H1 (cell line): ENCODE data around the gene ZYX. TPM values are rescaled to one million over a fixed set of nuclear protein-coding genes. Genes with fewer than 3 reads are reported as not detected.
A peak's percentile ranks its signal among the peaks of the same experiment; 100 is the strongest.

Experiments used
- CTCF ChIA-PET: fragments of 300-600 bp; sonication (Branson Sonifier 250); formaldehyde crosslinking; loops from one replicate; lab custom pipeline; 2021; ENCODE audit not compliant: partially characterized antibody; lab: Charles Lee
- POLR2A ChIA-PET: fragments of 300-600 bp; sonication (Branson Sonifier 250); formaldehyde crosslinking; loops from one replicate; lab custom pipeline; 2021; ENCODE audit warnings: inconsistent platforms; ENCODE audit not compliant: partially characterized antibody; lab: Charles Lee
- DNase-seq, 2 experiments: peaks; one replicate each; pipeline versions ENCODE4 v3.0.0 to v3.0.0-alpha.2; 2010 to 2022; ENCODE audit warnings: low spot score in 2 of 2, low read depth in 1 of 2, mixed read lengths in 1 of 2
- FAIRE-seq: peaks from 2 replicates; lab custom pipeline; 2011; peaks lifted over from hg19 to GRCh38; lab: Jason Lieb, UNC
- H2AFZ ChIP-seq: 2 replicates; pipeline ENCODE4 v1.8.1; 2012; ENCODE audit warnings: low read length, inconsistent platforms
- H2AK5ac ChIP-seq: 2 replicates; pipeline ENCODE4 v1.6.1; 2013; ENCODE audit warnings: low read depth, low read length
- H2BK120ac ChIP-seq: replicated peaks from 2 replicates; pipeline ENCODE3; 2013; ENCODE audit warnings: low read depth, low read length, inconsistent platforms
- H2BK12ac ChIP-seq: 2 replicates; pipeline ENCODE4 v1.6.1; 2013; ENCODE audit warnings: low read depth, low read length
- H2BK15ac ChIP-seq: 2 replicates; pipeline ENCODE4 v1.6.1; 2013; ENCODE audit warnings: low read length
- H2BK20ac ChIP-seq: 2 replicates; pipeline ENCODE4 v1.6.1; 2013; ENCODE audit warnings: low read length
- H2BK5ac ChIP-seq: 2 replicates; pipeline ENCODE4 v1.6.1; 2013; ENCODE audit warnings: low read depth, low read length
- H3K14ac ChIP-seq: 2 replicates; pipeline ENCODE4 v1.6.1; 2013; ENCODE audit warnings: inconsistent platforms; ENCODE audit not compliant: insufficient read length
- H3K18ac ChIP-seq: 2 replicates; pipeline ENCODE4 v1.6.1; 2013; ENCODE audit warnings: low read length; ENCODE audit errors: extremely low read depth
- H3K23ac ChIP-seq: 2 replicates; pipeline ENCODE4 v1.6.1; 2013; ENCODE audit warnings: inconsistent platforms; ENCODE audit not compliant: insufficient read length
- H3K23me2 ChIP-seq: 2 replicates; pipeline ENCODE4 v1.6.1; 2013; ENCODE audit warnings: low read depth, low read length
- H3K27ac ChIP-seq: 2 replicates; pipeline ENCODE4 v1.6.1; 2011; ENCODE audit warnings: low read depth, low read length, inconsistent platforms
- H3K27me3 ChIP-seq, 4 experiments: replicated peaks in 1 of 4; 1 replicate in 1 of 4; 2 replicates in 3 of 4; pipeline versions ENCODE4 v1.6.1 to v1.8.1; 2011 to 2013; ENCODE audit warnings: low read length in 3 of 4, mild to moderate bottlenecking in 3 of 4, inconsistent platforms in 2 of 4, mixed read lengths in 2 of 4, moderate library complexity in 1 of 4; ENCODE audit not compliant: control insufficient read depth in 3 of 4, insufficient read depth in 3 of 4; ENCODE audit errors: extremely low read depth in 1 of 4
- H3K36me3 ChIP-seq, 4 experiments: 2 replicates each; pipeline versions ENCODE4 v1.6.1 to v1.8.1; 2011 to 2013; ENCODE audit warnings: mild to moderate bottlenecking in 4 of 4, low read length in 3 of 4, moderate library complexity in 2 of 4, control low read depth in 1 of 4, inconsistent platforms in 1 of 4; ENCODE audit not compliant: insufficient read depth in 4 of 4, control insufficient read depth in 2 of 4
- H3K4ac ChIP-seq: replicated peaks from 2 replicates; pipeline ENCODE3; 2013; ENCODE audit warnings: low read length, low read depth, mixed read lengths, inconsistent platforms; ENCODE audit not compliant: insufficient read length
- H3K4me1 ChIP-seq, 4 experiments: replicated peaks in 1 of 4; 1 replicate in 1 of 4; 2 replicates in 3 of 4; pipeline versions ENCODE4 v1.6.1 to v1.8.1; 2011 to 2013; ENCODE audit warnings: low read length in 3 of 4, inconsistent platforms in 2 of 4, mixed read lengths in 1 of 4; ENCODE audit not compliant: insufficient read depth in 4 of 4, control insufficient read depth in 3 of 4
- H3K4me2 ChIP-seq, 2 experiments: 2 replicates each; pipeline versions ENCODE4 v1.6.1 to v1.8.1; 2011 to 2013; ENCODE audit warnings: low read depth in 2 of 2, low read length in 2 of 2, control low read depth in 1 of 2, inconsistent platforms in 1 of 2, mild to moderate bottlenecking in 1 of 2; ENCODE audit not compliant: insufficient read depth in 1 of 2
- H3K4me3 ChIP-seq, 4 experiments: fragments of 200-600, 300-600 bp in 1 of 4; sonication (generic), shearing (Covaris generic), sonication (Bioruptor Twin) in 1 of 4; 2 replicates each; pipeline versions ENCODE4 v1.5.1 to v1.8.1; 2011 to 2016; ENCODE audit warnings: low read length in 4 of 4, low read depth in 3 of 4, control low read depth in 2 of 4, inconsistent platforms in 2 of 4, mild to moderate bottlenecking in 2 of 4, mixed read lengths in 1 of 4, moderate library complexity in 1 of 4; ENCODE audit not compliant: insufficient read depth in 2 of 4; ENCODE audit errors: extremely low read depth in 1 of 4
- H3K56ac ChIP-seq: replicated peaks from 2 replicates; pipeline ENCODE3; 2013; ENCODE audit warnings: low read depth, mild to moderate bottlenecking, mixed read lengths, low read length, inconsistent platforms; ENCODE audit not compliant: insufficient read length
- H3K79me1 ChIP-seq: 2 replicates; pipeline ENCODE4 v1.6.1; 2013; ENCODE audit warnings: low read depth, low read length, control low read depth
- H3K79me2 ChIP-seq, 2 experiments: 2 replicates each; pipeline versions ENCODE4 v1.6.1 to v1.8.1; 2012 to 2013; ENCODE audit warnings: low read length in 2 of 2, mild to moderate bottlenecking in 2 of 2, inconsistent platforms in 1 of 2; ENCODE audit not compliant: insufficient read depth in 2 of 2, control insufficient read depth in 1 of 2
- H3K9ac ChIP-seq, 4 experiments: replicated peaks in 1 of 4; 1 replicate in 1 of 4; 2 replicates in 3 of 4; pipeline versions ENCODE4 v1.6.1 to v1.8.1; 2011 to 2013; ENCODE audit warnings: low read depth in 3 of 4, low read length in 3 of 4, control low read depth in 2 of 4, mild to moderate bottlenecking in 2 of 4, moderate library complexity in 2 of 4, inconsistent platforms in 1 of 4; ENCODE audit errors: extremely low read depth in 1 of 4
- H3K9me3 ChIP-seq, 2 experiments: 2 replicates each; pipeline versions ENCODE4 v1.6.1 to v1.8.1; 2012 to 2013; ENCODE audit warnings: mild to moderate bottlenecking in 2 of 2, moderate library complexity in 2 of 2, control low read depth in 1 of 2, inconsistent platforms in 1 of 2, low read depth in 1 of 2, low read length in 1 of 2, mixed read lengths in 1 of 2; ENCODE audit not compliant: insufficient read depth in 2 of 2
- H4K20me1 ChIP-seq, 2 experiments: replicated peaks in 1 of 2; 2 replicates each; pipeline versions ENCODE3 to v1.8.1; 2011 to 2013; ENCODE audit warnings: inconsistent platforms in 2 of 2, low read length in 2 of 2, mild to moderate bottlenecking in 1 of 2; ENCODE audit not compliant: insufficient read depth in 2 of 2, control insufficient read depth in 1 of 2
- H4K5ac ChIP-seq: 2 replicates; pipeline ENCODE4 v1.6.1; 2013; ENCODE audit warnings: low read length, low read depth, mixed read lengths, inconsistent platforms; ENCODE audit not compliant: insufficient read length
- H4K8ac ChIP-seq: 2 replicates; pipeline ENCODE4 v1.8.0; 2013; ENCODE audit warnings: mild to moderate bottlenecking, moderate library complexity, low read length, inconsistent platforms; ENCODE audit not compliant: insufficient read depth; ENCODE audit errors: extremely low read depth
- H4K91ac ChIP-seq: replicated peaks from 2 replicates; pipeline ENCODE3; 2013; ENCODE audit warnings: low read length, mixed read lengths, inconsistent platforms; ENCODE audit not compliant: insufficient read length
- ASH2L ChIP-seq: fragments of 200-600, 300-600 bp; sonication (generic); IDR thresholded peaks from one replicate; pipeline ENCODE4 v1.7.1; 2017; ENCODE audit warnings: low read length
- CBX5 ChIP-seq: fragments of 300-800, 300-1000 bp; sonication (generic); IDR thresholded peaks from 2 replicates; pipeline ENCODE4 v1.7.1; 2016; ENCODE audit warnings: antibody characterized with exemption, low read length, low read depth
- CHD1 ChIP-seq: IDR thresholded peaks from 2 replicates; pipeline ENCODE4 v1.6.1; 2012; ENCODE audit warnings: low read depth, low read length, improper control_type of control experiment
- EGR1 ChIP-seq: IDR thresholded peaks from 2 replicates; pipeline ENCODE4 v1.6.1; 2011; ENCODE audit warnings: low read depth, low read length, borderline replicate concordance
- FOSL1 ChIP-seq: IDR thresholded peaks from 2 replicates; pipeline ENCODE4 v1.6.1; 2011; ENCODE audit warnings: mild to moderate bottlenecking, low read depth, low read length, moderate library complexity; ENCODE audit not compliant: insufficient read depth
- NRF1 ChIP-seq: IDR thresholded peaks from 2 replicates; pipeline ENCODE4 v1.6.1; 2011; ENCODE audit warnings: mild to moderate bottlenecking, low read depth, low read length, improper control_type of control experiment
- RFX5 ChIP-seq: IDR thresholded peaks from 2 replicates; pipeline ENCODE4 v1.6.1; 2011; ENCODE audit warnings: low read depth, low read length, improper control_type of control experiment, borderline replicate concordance
- SIN3A ChIP-seq, 2 experiments: IDR thresholded peaks in 1 of 2; conservative IDR thresholded peaks in 1 of 2; 2 replicates each; pipeline ENCODE4 v1.6.1; 2011 to 2012; ENCODE audit warnings: low read length in 2 of 2, improper control_type of control experiment in 1 of 2, low read depth in 1 of 2, mild to moderate bottlenecking in 1 of 2
- TBP ChIP-seq: IDR thresholded peaks from 2 replicates; pipeline ENCODE4 v1.6.1; 2011; ENCODE audit warnings: low read depth, low read length, improper control_type of control experiment
- ZNF274 ChIP-seq: IDR thresholded peaks from 2 replicates; pipeline ENCODE4 v1.7.0; 2012; ENCODE audit warnings: low read length, borderline replicate concordance; ENCODE audit errors: extremely low read depth
- WGBS, 2 experiments: shearing (Covaris generic) in 1 of 2; methylation state at CpG; one replicate each; pipeline versions ENCODE4 v1.1.6 to v1.1.7; 2013 to 2015; ENCODE audit warnings: low lambda C conversion rate in 2 of 2, mixed read lengths in 2 of 2, inconsistent platforms in 1 of 2, low coverage in 1 of 2, missing lambda C conversion rate in 1 of 2; ENCODE audit not compliant: insufficient replicate concordance in 2 of 2, insufficient coverage in 1 of 2, insufficient read length in 1 of 2; ENCODE audit errors: extremely low coverage in 1 of 2, missing lambda C conversion rate in 1 of 2; 5-methylcytosine and 5-hydroxymethylcytosine counted together
- polyA plus RNA-seq, 7 experiments: library from polyadenylated mRNA; depleted of rRNA in 3 of 7; stranded (reverse) in 5 of 7; unstranded in 2 of 7; fragments of >200 nt in 5 of 7; fragments of 200-250 nt in 2 of 7; gene quantifications; 1 replicate in 5 of 7; 2 replicates in 1 of 7; 4 replicates in 1 of 7; pipeline versions ENCODE4 v1.2.1 to v1.2.3, GENCODE V29; 2011 to 2013; ENCODE audit warnings: missing spikeins in 2 of 7, mixed read lengths in 2 of 7
- total RNA-seq: library from RNA; stranded (reverse); fragmentation: NEBNext Ultra II Directional; extraction: Animal tissue kit (Norgen Biotek cat#: 25700); gene quantifications from 2 replicates; pipeline ENCODE4 v1.2.1, GENCODE V29; 2021
- TF ChIP-seq, protein P1 (sequence below), 3 experiments: IDR thresholded peaks; 1 replicate in 2 of 3; 2 replicates in 1 of 3; pipeline versions ENCODE4 v1.5.1 to v1.6.1; 2011; ENCODE audit warnings: low read length in 3 of 3, mild to moderate bottlenecking in 3 of 3, inconsistent platforms in 2 of 3, low read depth in 1 of 3, moderate library complexity in 1 of 3; ENCODE audit not compliant: insufficient read depth in 1 of 3; ENCODE audit errors: control extremely low read depth in 1 of 3

The ZYX gene
- total and polyA plus RNA-seq, 2 of the 8 experiments (the other 6 are each of a cell fraction or from before 2014, with no cell fraction given), result 40.6 to 159 TPM

DNA sequence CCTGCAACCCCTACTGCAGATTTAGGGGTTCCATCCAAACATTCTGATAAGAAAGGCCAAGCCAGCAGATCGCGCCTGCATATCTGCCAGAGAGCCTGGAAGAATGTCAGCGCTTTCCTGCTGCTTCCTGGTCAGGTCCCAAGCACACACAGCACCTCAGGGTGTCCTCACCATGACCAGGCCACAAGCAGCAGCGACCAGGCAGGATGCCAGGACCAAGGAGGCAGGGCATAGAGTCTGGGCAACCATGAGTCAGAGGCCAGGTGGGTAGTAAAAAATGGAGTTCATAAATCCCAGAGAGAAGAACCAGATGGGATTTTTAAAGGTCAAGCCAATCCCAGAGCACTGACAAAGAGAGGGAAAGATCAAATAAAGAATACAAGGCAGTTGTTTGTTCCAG is 13.2 kb upstream of the ZYX start:
- no peak overlapping the region for H3K23ac ChIP-seq
- ChIA-PET CTCF (interaction anchor here (0.8 to 17.5 kb wide), 5 partner anchors 12 to 62 kb away, joined by 3 to 359 read pairs (median 33); partner anchors contain the start of gene EPHA1), POLR2A (interaction anchor here (1.2 to 19.0 kb wide), 3 partner anchors 10 to 32 kb away, joined by 5 to 518 read pairs (median 233); partner anchors contain the start of genes EPHA1 and ZYX)
- H3K4ac ChIP-seq, result peak overlapping the region; percentile 18
- no peak overlapping the region for H3K9ac ChIP-seq
- peak overlapping the region; percentile 97 for H2AK5ac ChIP-seq
- 89% methylated on average over 4 of the region's 4 CpGs; no CpG with 5 or more reads in 1 of the 2 experiments for WGBS, 2 experiments
- FAIRE-seq (no peak), DNase-seq (no peak)
- H3K36me3 ChIP-seq, result no peaks in the 10 kb centered on the region
- H2BK12ac ChIP-seq, result peak overlapping the region; percentile 75; the same call in 1 of the 2 replicates
- H2BK15ac ChIP-seq, result 0 out of 2 replicates have a peak overlapping the region, but pooled peaks have one; percentile 32
- H3K56ac ChIP-seq, result no peak overlapping the region
- no peaks in the 10 kb centered on the region for H3K79me2 ChIP-seq
- H3K4me1 ChIP-seq, result peaks cover 8 to 26% (median 18%) of the 10 kb centered on the region in 4 experiments; a peak in 6 of 7 replicates
- H3K9me3 ChIP-seq, result no peaks in the 10 kb centered on the region
- H4K20me1 ChIP-seq, result no peaks in the 10 kb centered on the region
- H3K27me3 ChIP-seq, result peaks cover 0 to 13% (median 8%) of the 10 kb centered on the region in 4 experiments; a peak in 4 of 7 replicates
- peak overlapping the region; percentile 72; the same call in 1 of the 2 replicates for H2BK5ac ChIP-seq
- H4K8ac ChIP-seq, result no peak overlapping the region
- H3K27ac ChIP-seq, result no peak overlapping the region
- no peak overlapping the region for H2AFZ ChIP-seq
- H3K4me3 ChIP-seq, result no peak overlapping the region
- peak overlapping the region; percentile 74; the same call in 1 of the 2 replicates for H3K18ac ChIP-seq
- H3K79me1 ChIP-seq, result no peaks in the 10 kb centered on the region
- 0 out of 4 replicates have a peak overlapping the region, but pooled peaks of 1 of the 2 experiments have one; percentile 24 for H3K4me2 ChIP-seq
- H4K5ac ChIP-seq, result no peak overlapping the region
- peaks cover 5% of the 10 kb centered on the region for H3K23me2 ChIP-seq
- H4K91ac ChIP-seq, result no peak overlapping the region
- no peak overlapping the region for H3K14ac ChIP-seq
- peak overlapping the region; percentile 40; the same call in 1 of the 2 replicates for H2BK20ac ChIP-seq
- H2BK120ac ChIP-seq, result no peak overlapping the region
- no peak for TF ChIP-seq FOSL1
- no peak for TF ChIP-seq SIN3A (conservative IDR thresholded peaks at IDR 0.05 in 1 of 2, IDR thresholded peaks at IDR 0.05 in 1 of 2; ENCODE audit: low read depth in 1 of 2, low read length in 2 of 2)
- TF ChIP-seq CBX5, result no peak
- TF ChIP-seq TBP, result no peak
- TF ChIP-seq EGR1, result no peak
- TF ChIP-seq ZNF274, result no peak
- TF ChIP-seq CHD1, result no peak
- TF ChIP-seq NRF1, result no peak
- no peak for TF ChIP-seq RFX5
- TF ChIP-seq ASH2L, result no peak
- TF ChIP-seq, protein P1, sequence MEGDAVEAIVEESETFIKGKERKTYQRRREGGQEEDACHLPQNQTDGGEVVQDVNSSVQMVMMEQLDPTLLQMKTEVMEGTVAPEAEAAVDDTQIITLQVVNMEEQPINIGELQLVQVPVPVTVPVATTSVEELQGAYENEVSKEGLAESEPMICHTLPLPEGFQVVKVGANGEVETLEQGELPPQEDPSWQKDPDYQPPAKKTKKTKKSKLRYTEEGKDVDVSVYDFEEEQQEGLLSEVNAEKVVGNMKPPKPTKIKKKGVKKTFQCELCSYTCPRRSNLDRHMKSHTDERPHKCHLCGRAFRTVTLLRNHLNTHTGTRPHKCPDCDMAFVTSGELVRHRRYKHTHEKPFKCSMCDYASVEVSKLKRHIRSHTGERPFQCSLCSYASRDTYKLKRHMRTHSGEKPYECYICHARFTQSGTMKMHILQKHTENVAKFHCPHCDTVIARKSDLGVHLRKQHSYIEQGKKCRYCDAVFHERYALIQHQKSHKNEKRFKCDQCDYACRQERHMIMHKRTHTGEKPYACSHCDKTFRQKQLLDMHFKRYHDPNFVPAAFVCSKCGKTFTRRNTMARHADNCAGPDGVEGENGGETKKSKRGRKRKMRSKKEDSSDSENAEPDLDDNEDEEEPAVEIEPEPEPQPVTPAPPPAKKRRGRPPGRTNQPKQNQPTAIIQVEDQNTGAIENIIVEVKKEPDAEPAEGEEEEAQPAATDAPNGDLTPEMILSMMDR (IDR thresholded peaks at IDR 0.05; ENCODE audit: control extremely low read depth in 1 of 3, insufficient read depth in 1 of 3, low read depth in 1 of 3, low read length in 3 of 3), result no peak
